K562 (cell line): ENCODE measurements around the gene LRP1B. TPM values are rescaled to one million over a fixed set of nuclear protein-coding genes. Genes with fewer than 3 reads are reported as not detected.

ENCODE experiments used
- ATAC-seq: fragments of 200-7000 bp; cut with Tn5 transposase; 3 replicates; pipeline ENCODE4 v1.9.1; 2020; ENCODE audit warnings: moderate library complexity
- BruUV-seq: library from RNA; stranded (reverse); fragments of 400-500 nt; replicated peaks from 2 replicates; lab custom pipeline; 2021; lab: Mats Ljungman, UMichigan
- CTCF ChIA-PET: fragments of 300-600 bp; formaldehyde crosslinking; extraction: SDS; loops from one replicate; lab custom pipeline; 2021; ENCODE audit warnings: low intra/inter-chr PET ratio; lab: Yijun Ruan, JAX
- POLR2A ChIA-PET: fragments of 300-600, 350-650 bp; sonication (Branson Sonifier 250); formaldehyde crosslinking; extraction: SDS; loops from one replicate; lab custom pipeline; 2021; ENCODE audit warnings: antibody characterized with exemption, inconsistent platforms; lab: Yijun Ruan, JAX
- DNase-seq, 4 experiments: peaks; one replicate each; pipeline versions ENCODE4 v3.0.0 to v3.0.0-alpha.2; 2011 to 2018; ENCODE audit warnings: low spot score in 3 of 4, mixed read lengths in 3 of 4; ENCODE audit errors: extremely low read depth in 1 of 4
- FAIRE-seq: peaks from 2 replicates; lab custom pipeline; 2011; peaks lifted over from hg19 to GRCh38; lab: Jason Lieb, UNC
- H2AFZ ChIP-seq: 2 replicates; pipeline ENCODE4 v1.6.0; 2011; ENCODE audit warnings: low read depth, low read length, control low read depth, inconsistent platforms
- H3K27ac ChIP-seq: fragments of 200-600 bp; 3 replicates; pipeline ENCODE4 v1.8.0; 2011; ENCODE audit warnings: low read depth, mild to moderate bottlenecking, control low read depth, inconsistent platforms, low read length, moderate library complexity, mixed read lengths; ENCODE audit errors: extremely low read depth
- H3K27me3 ChIP-seq, 2 experiments: fragments of 300-600 bp in 1 of 2; 2 replicates in 1 of 2; 3 replicates in 1 of 2; pipeline versions ENCODE4 v1.6.0 to v1.8.0; 2011; ENCODE audit warnings: inconsistent platforms in 2 of 2, low read length in 2 of 2, mild to moderate bottlenecking in 1 of 2, mixed read lengths in 1 of 2, moderate library complexity in 1 of 2; ENCODE audit not compliant: control insufficient read depth in 2 of 2, insufficient read depth in 2 of 2
- H3K36me3 ChIP-seq: fragments of 300-600 bp; 3 replicates; pipeline ENCODE4 v1.8.0; 2011; ENCODE audit warnings: mild to moderate bottlenecking, low read length, inconsistent platforms; ENCODE audit not compliant: control insufficient read depth, insufficient read depth
- H3K4me1 ChIP-seq, 2 experiments: fragments of 200-600 bp in 1 of 2; replicated peaks in 1 of 2; 2 replicates in 1 of 2; 3 replicates in 1 of 2; pipeline versions ENCODE4 v1.5.1 to v1.8.0; 2011; ENCODE audit warnings: inconsistent platforms in 2 of 2, low read length in 2 of 2, mild to moderate bottlenecking in 1 of 2, mixed read lengths in 1 of 2, moderate library complexity in 1 of 2; ENCODE audit not compliant: control insufficient read depth in 2 of 2, insufficient read depth in 2 of 2
- H3K4me2 ChIP-seq: 2 replicates; pipeline ENCODE4 v1.6.1; 2011; ENCODE audit warnings: low read length, control low read depth, inconsistent platforms, mixed read lengths; ENCODE audit not compliant: insufficient read depth
- H3K4me3 ChIP-seq: fragments of 200-600 bp; sonication (generic), shearing (Covaris generic); 2 replicates; pipeline ENCODE4 v1.5.1; 2016; ENCODE audit warnings: control low read depth, inconsistent platforms
- H3K79me2 ChIP-seq: fragments of 200-600 bp; 3 replicates; pipeline ENCODE4 v1.8.0; 2011; ENCODE audit warnings: low read length, inconsistent platforms; ENCODE audit not compliant: control insufficient read depth, insufficient read depth
- H3K9ac ChIP-seq, 2 experiments: 2 replicates each; pipeline versions ENCODE4 v1.6.0 to v1.6.1; 2011; ENCODE audit warnings: low read depth in 2 of 2, low read length in 2 of 2, control low read depth in 1 of 2, inconsistent platforms in 1 of 2, mild to moderate bottlenecking in 1 of 2, mixed read lengths in 1 of 2; ENCODE audit not compliant: insufficient read depth in 1 of 2
- H3K9me1 ChIP-seq: one replicate; pipeline ENCODE4 v1.6.0; 2011; ENCODE audit warnings: inconsistent platforms, mild to moderate bottlenecking, low read length, moderate library complexity; ENCODE audit not compliant: control insufficient read depth, insufficient read depth
- H3K9me3 ChIP-seq: replicated peaks from 2 replicates; pipeline ENCODE4 v1.5.1; 2011; ENCODE audit warnings: low read depth, low read length, inconsistent platforms; ENCODE audit not compliant: control insufficient read depth, insufficient read depth
- H4K20me1 ChIP-seq: replicated peaks from 2 replicates; pipeline ENCODE4 v1.6.1; 2011; ENCODE audit warnings: low read length, inconsistent platforms, mixed read lengths; ENCODE audit not compliant: control insufficient read depth, insufficient read depth
- IRF9 ChIP-seq: fragments of 450-650 bp; IDR thresholded peaks from 2 replicates; pipeline ENCODE4 v1.6.1; 2016; ENCODE audit warnings: missing biosample characterization, missing genetic modification characterization
- PRDM10 ChIP-seq: fragments of 450-650 bp; IDR thresholded peaks from 2 replicates; pipeline ENCODE4 v1.6.1; 2018; ENCODE audit not compliant: partially characterized antibody
- XRCC5 ChIP-seq: fragments of 200-400 bp; formaldehyde crosslinking; IDR thresholded peaks from 2 replicates; pipeline ENCODE4 v1.6.1; 2017; ENCODE audit warnings: low read depth, mild to moderate bottlenecking, low read length
- ZBTB11 ChIP-seq, 3 experiments: fragments of 200-800 bp in 1 of 3; fragments of 250-450 bp in 1 of 3; fragments of 450-650 bp in 1 of 3; sonication (Bioruptor Pico) in 1 of 3; sonication (Bioruptor generic) in 1 of 3; formaldehyde crosslinking in 1 of 3; IDR thresholded peaks; 2 replicates each; pipeline versions ENCODE4 v1.6.1 to v1.8.0; 2016 to 2022; ENCODE audit warnings: mild to moderate bottlenecking in 2 of 3, missing genetic modification characterization in 2 of 3, missing compliant biosample characterization in 1 of 3, moderate library complexity in 1 of 3
- WGBS: fragments of 100-300 bp; shearing (Covaris generic); methylation state at CpG from one replicate; pipeline ENCODE4 v1.1.6; 2016; ENCODE audit warnings: low coverage, mixed read lengths; ENCODE audit not compliant: insufficient coverage; ENCODE audit errors: missing lambda C conversion rate; 5-methylcytosine and 5-hydroxymethylcytosine counted together
- in situ Hi-C: fragments of 300-500 bp; cut with MboI; formaldehyde crosslinking; loops from 4 replicates; pipeline ENCODE4 v1.15.0; 2018; ENCODE audit warnings: inconsistent platforms, mixed read lengths
- intact Hi-C: fragments of 100-400 bp; cut with micrococcal nuclease; formaldehyde crosslinking; loops from 2 replicates; pipeline ENCODE4 v1.14.2; 2022
- polyA plus RNA-seq, 8 experiments: library from polyadenylated mRNA; depleted of rRNA in 4 of 8; stranded (reverse) in 5 of 8; unstranded in 3 of 8; fragments of >200 nt; fragmentation: Nextera tagmentation in 2 of 8; fragmentation: Illumina TruSeq in 1 of 8; extraction: Ambion mirVana in 2 of 8; extraction: Trizol in 1 of 8; gene quantifications; 2 replicates each; pipeline versions ENCODE4 v1.2.1 to v1.2.3, GENCODE V29; 2011 to 2014; ENCODE audit warnings: inconsistent platforms in 1 of 8, missing spikeins in 1 of 8
- total RNA-seq, 7 experiments: library from RNA; depleted of rRNA in 6 of 7; stranded (reverse); fragments of >200 nt in 6 of 7; fragmentation: Illumina TruSeq in 2 of 7; extraction: Trizol in 2 of 7; gene quantifications; 2 replicates each; pipeline versions ENCODE4 v1.2.1 to v1.2.3, GENCODE V29; 2011 to 2021; ENCODE audit warnings: low replicate concordance in 1 of 7

Gene LRP1B
- total and polyA plus RNA-seq, 9 of the 15 experiments (the other 6 are each of a cell fraction or from before 2014, with no cell fraction given) = not detected

GRCh38 chr2:141162314-141162713, 968.5 kb downstream of the LRP1B start:
- no peaks in the 10 kb centered on the region for H3K79me2 ChIP-seq
- TF ChIP-seq IRF9 (tag) (no peak), XRCC5 (no peak), PRDM10 (no peak), ZBTB11 (CRISPR knock-in tag; IDR thresholded peaks at IDR 0.05) (no peak)
- no peaks in the 10 kb centered on the region for H3K4me1 ChIP-seq
- DNase-seq = no peak
- no peak overlapping the region for H3K27ac ChIP-seq
- no peaks in the 10 kb centered on the region for H4K20me1 ChIP-seq
- no peak overlapping the region for H2AFZ ChIP-seq
- BruUV-seq = no TSS peak
- in situ Hi-C loops (no loop called here), intact Hi-C loops (no loop called here)
- no peaks in the 10 kb centered on the region for H3K27me3 ChIP-seq
- H3K36me3 ChIP-seq = no peaks in the 10 kb centered on the region
- no peak for FAIRE-seq
- WGBS = 0% methylated on average over 3 of the region's 3 CpGs
- H3K4me3 ChIP-seq = no peak overlapping the region
- ATAC-seq = no peak
- no peak overlapping the region for H3K4me2 ChIP-seq
- H3K9ac ChIP-seq = no peak overlapping the region
- H3K9me1 ChIP-seq = no peaks in the 10 kb centered on the region
- CTCF ChIA-PET = no interaction called here
- POLR2A ChIA-PET = no interaction called here
- H3K9me3 ChIP-seq = no peaks in the 10 kb centered on the region
